Mammary epithelial cell (primary cell): ENCODE measurements around the gene SPECC1L.

Experiments used
- EZH2 ChIP-seq: IDR thresholded peaks from 2 replicates; pipeline ENCODE4 v1.6.1; 2012; ENCODE audit warnings: low read length, inconsistent platforms, borderline replicate concordance
- TF ChIP-seq, protein P1 (sequence below), 2 donors: IDR thresholded peaks in 1 of 2; conservative IDR thresholded peaks in 1 of 2; 2 replicates each; pipeline ENCODE4 v1.5.1; 2011 to 2012; ENCODE audit warnings: inconsistent platforms in 2 of 2, low read length in 2 of 2, mild to moderate bottlenecking in 2 of 2, control low read depth in 1 of 2, low read depth in 1 of 2; ENCODE audit not compliant: insufficient read depth in 1 of 2; ENCODE audit errors: extremely low read depth in 1 of 2

- TF ChIP-seq, protein P1, sequence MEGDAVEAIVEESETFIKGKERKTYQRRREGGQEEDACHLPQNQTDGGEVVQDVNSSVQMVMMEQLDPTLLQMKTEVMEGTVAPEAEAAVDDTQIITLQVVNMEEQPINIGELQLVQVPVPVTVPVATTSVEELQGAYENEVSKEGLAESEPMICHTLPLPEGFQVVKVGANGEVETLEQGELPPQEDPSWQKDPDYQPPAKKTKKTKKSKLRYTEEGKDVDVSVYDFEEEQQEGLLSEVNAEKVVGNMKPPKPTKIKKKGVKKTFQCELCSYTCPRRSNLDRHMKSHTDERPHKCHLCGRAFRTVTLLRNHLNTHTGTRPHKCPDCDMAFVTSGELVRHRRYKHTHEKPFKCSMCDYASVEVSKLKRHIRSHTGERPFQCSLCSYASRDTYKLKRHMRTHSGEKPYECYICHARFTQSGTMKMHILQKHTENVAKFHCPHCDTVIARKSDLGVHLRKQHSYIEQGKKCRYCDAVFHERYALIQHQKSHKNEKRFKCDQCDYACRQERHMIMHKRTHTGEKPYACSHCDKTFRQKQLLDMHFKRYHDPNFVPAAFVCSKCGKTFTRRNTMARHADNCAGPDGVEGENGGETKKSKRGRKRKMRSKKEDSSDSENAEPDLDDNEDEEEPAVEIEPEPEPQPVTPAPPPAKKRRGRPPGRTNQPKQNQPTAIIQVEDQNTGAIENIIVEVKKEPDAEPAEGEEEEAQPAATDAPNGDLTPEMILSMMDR (conservative IDR thresholded peaks at IDR 0.05 in 1 of 2, IDR thresholded peaks at IDR 0.05 in 1 of 2; ENCODE audit: extremely low read depth in 1 of 2, insufficient read depth in 1 of 2, low read depth in 1 of 2, low read length in 2 of 2), result no peak
- TF ChIP-seq EZH2, result no peak
Observed at GRCh38 chr22:24329453-24329852, 58.8 kb downstream of the SPECC1L start.
